Fibroblast of mammary gland (primary cell): ENCODE measurements around the gene SLC6A16.
"Not testable (repeated sequence)": the region's sequence is repeated elsewhere in the genome, so short reads cannot be mapped to it uniquely, and the experiment has no call there.

Experiments
- DNase-seq: peaks from one replicate; pipeline ENCODE4 v3.0.0-alpha.2; 2010; ENCODE audit warnings: low read depth
- H3K4me3 ChIP-seq: 2 replicates; pipeline ENCODE4 v1.5.1; 2011; ENCODE audit warnings: low read depth, mild to moderate bottlenecking, low read length, moderate library complexity; ENCODE audit not compliant: control insufficient read depth
- CTCF ChIP-seq: conservative IDR thresholded peaks from 2 replicates; pipeline ENCODE4 v1.5.1; 2011; ENCODE audit warnings: low read depth, low read length, inconsistent platforms; ENCODE audit not compliant: control insufficient read depth, insufficient read depth

SLC6A16 gene

GRCh38 chr19:49335784-49336481 lies 10.9 kb upstream of the SLC6A16 start:
- no peak for DNase-seq
- no peak overlapping the region for H3K4me3 ChIP-seq
- no peak for TF ChIP-seq CTCF

GRCh38 chr19:49335071-49335783 lies 10.2 kb upstream of the SLC6A16 start, which contains the start of gene CD37:
Gene CD37, plus strand, starts transcription at chr19:49335406. Its CDS starts 135 bp downstream, at chr19:49335541.
- no peak within 1 kb of the TSS for H3K4me3 ChIP-seq
- DNase-seq = no peak
- no peak for TF ChIP-seq CTCF

GRCh38 chr19:49333811-49334288 lies 8.9 kb upstream of the SLC6A16 start:
- no peak for DNase-seq

GRCh38 chr19:49333418-49333805 lies 8.4 kb upstream of the SLC6A16 start:
- TF ChIP-seq CTCF = no peak
- no peak overlapping the region for H3K4me3 ChIP-seq
- DNase-seq = peak; percentile 40

More at GRCh38 chr19:49333811-49334288, 8.9 kb upstream of the SLC6A16 start:
- TF ChIP-seq CTCF = no peak
- no peak overlapping the region for H3K4me3 ChIP-seq

- not testable (repeated sequence) for DNase-seq, H3K4me3 ChIP-seq
Observed at GRCh38 chr19:49332691-49333417, 7.9 kb upstream of the SLC6A16 start.

- TF ChIP-seq CTCF = no peak
- DNase-seq = peak; percentile 68
- no peak overlapping the region for H3K4me3 ChIP-seq
Observed at GRCh38 chr19:49331616-49332055, 6.6 kb upstream of the SLC6A16 start.

GRCh38 chr19:49331187-49331586 lies 6.2 kb upstream of the SLC6A16 start:
- DNase-seq, H3K4me3 ChIP-seq: not testable (repeated sequence)
